GM19324 (cell line): Measurements from ENCODE around the gene DYNC2LI1.
"Not testable (repeated sequence)": the region's sequence is repeated elsewhere in the genome, so short reads cannot be mapped to it uniquely, and the experiment has no call there.

ENCODE experiments used
- ATAC-seq: cut with Tn5 transposase; IDR thresholded peaks from one replicate; pipeline ENCODE4 v1.9.1; 2021; ENCODE audit warnings: mild to moderate bottlenecking, moderate library complexity; ENCODE audit not compliant: unreplicated experiment, low FRiP score

The DYNC2LI1 gene

GRCh38 chr2:43773876-43774613, at the start of gene DYNC2LI1:
Gene DYNC2LI1, plus strand, starts transcription at chr2:43774039. Its CDS starts 100 bp downstream, at chr2:43774139.
- ATAC-seq: peak; percentile 97

GRCh38 chr2:43724728-43725526, 48.9 kb upstream of the DYNC2LI1 start:
- no peak for ATAC-seq

DNA sequence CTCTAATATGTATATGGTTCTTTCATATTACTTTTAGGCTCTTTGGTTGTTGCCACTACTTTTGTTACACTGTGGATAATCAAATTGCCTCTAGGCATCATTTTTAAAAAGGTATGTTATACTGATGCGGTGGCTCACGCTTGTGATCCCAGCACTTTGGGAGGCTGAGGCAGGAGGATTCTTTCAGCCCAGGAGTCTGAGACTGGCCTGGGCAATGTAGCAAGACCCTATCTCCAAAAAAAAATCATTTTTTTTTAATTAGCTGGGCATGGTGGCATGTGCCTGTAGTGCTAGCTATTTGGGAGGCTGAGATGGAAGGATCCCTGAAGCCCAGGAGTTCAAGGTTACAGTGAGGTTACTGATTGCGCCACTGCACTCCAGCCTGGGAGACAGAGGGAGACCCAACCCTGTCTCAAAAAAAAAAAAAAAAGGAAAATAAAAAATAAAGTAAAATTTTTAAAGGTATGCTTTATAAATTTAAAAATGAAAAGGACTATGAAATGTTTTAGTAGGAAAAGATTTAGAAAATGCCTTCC, 48.1 kb upstream of the DYNC2LI1 start:
- no peak for ATAC-seq

- ATAC-seq: not testable (repeated sequence)
Observed at GRCh38 chr2:43726961-43727633, 46.7 kb upstream of the DYNC2LI1 start.

DNA sequence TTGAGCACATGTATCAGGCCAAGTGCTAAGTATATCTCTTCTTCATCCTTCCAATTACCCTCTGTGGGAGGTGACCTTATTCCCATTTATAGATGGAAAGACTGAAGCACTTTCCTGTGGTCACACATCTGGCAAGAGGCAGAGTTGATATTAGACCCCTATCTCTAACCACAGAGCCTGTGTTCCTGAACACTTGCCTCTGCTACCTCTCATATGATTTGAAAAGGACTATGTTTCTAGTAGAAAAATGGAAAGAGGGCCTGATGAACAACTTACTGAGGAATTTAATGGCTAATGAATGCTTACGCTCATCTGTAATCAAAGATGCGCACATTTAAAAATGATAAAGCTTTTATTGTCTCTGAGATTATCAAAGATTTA, 46.2 kb upstream of the DYNC2LI1 start:
- no peak for ATAC-seq

DNA sequence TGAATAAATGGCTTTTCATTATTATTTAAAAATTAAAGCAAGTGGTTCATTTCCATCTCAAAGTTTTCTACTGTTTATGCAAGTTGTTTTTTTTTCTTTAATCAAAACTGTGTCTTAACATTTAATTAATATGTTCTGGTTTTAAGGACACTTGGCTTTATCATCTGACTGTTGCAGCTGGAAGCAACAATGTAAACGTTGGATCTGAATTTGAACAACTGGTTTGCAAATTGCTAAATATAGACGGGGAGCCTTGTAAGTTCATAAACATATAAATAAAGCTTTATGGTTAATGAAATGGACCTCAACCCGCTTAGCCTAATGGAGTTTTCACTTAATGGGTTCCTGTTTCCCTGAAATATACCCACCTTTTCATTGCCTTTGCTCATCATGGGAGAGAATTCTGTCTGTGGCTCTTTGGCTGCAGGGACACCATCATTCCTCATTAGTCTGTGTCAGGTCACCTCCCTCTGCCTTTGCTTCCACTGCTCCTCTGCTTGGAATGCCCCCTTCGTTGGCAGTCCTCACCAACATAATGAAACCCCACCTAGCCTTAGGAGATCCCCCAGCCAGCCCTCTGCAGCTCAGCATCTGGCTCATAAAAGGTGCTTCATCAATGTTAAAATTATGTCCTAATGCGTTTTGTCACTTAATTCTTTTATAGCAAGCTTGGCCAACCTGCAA, 44.2 kb upstream of the DYNC2LI1 start:
- ATAC-seq: no peak

DNA sequence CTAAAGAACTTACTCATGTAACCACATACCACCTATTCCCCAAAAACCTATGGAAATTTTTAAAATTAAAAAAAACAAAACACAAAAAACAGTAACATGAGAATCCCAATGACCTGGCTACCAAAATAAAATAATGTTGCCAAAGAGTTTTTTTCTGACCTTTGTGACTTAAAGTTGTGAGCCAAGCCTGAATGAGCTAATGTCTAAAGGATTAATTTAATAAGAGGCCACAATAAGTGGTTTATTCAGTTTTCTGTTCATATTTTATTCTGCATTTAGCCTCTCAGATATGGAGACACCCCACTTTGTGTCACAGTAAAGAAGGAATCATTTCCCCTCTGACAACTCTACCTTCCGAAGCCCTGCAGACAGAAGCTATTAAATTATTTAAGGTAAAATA, 42.6 kb upstream of the DYNC2LI1 start:
- ATAC-seq: no peak

DNA sequence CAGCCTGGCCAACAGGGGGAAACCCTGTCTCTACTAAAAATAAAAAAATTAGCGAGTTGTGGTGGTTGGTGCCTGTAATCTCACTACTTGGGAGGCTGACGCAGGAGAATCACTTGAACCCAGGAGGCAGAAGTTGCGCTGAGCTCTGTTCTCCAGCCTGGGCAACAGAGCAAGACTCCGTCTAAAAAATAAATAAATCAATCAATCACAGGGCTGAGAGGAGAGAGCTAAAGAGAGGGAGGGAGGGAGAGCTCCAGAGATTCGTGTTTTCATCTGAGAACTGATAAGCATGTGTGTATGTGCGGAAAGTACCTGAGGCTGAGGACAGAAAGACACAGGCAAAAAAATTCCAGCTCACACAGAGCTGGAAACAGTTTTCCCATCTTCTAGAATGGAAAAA, 37.2 kb upstream of the DYNC2LI1 start:
- ATAC-seq: no peak

GRCh38 chr2:43737097-43737854, 36.6 kb upstream of the DYNC2LI1 start:
- ATAC-seq: no peak

DNA sequence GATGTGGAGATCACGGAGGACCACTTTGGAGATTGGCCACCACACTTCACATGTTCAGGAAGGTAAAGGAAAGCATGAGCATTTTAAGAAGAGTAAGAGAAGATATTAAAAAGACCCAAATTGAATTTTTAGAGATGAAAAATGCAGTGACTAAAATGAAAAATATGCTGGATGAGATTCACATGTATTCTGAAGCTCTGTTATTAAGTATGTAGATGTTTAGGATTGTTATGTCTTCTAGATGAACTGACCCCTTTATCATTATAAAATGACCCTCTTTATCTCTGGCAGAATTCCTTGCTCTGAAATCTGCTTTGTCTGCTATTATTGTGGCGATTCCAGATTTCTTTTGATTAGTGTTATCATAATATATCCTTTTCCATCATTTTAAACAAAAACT, 36.0 kb upstream of the DYNC2LI1 start:
- no peak for ATAC-seq

GRCh38 chr2:43738257-43738656, 35.6 kb upstream of the DYNC2LI1 start:
- no peak for ATAC-seq

- ATAC-seq: no peak
Observed at GRCh38 chr2:43743706-43744105, 30.1 kb upstream of the DYNC2LI1 start.

GRCh38 chr2:43745457-43745856, 28.4 kb upstream of the DYNC2LI1 start:
- no peak for ATAC-seq

DNA sequence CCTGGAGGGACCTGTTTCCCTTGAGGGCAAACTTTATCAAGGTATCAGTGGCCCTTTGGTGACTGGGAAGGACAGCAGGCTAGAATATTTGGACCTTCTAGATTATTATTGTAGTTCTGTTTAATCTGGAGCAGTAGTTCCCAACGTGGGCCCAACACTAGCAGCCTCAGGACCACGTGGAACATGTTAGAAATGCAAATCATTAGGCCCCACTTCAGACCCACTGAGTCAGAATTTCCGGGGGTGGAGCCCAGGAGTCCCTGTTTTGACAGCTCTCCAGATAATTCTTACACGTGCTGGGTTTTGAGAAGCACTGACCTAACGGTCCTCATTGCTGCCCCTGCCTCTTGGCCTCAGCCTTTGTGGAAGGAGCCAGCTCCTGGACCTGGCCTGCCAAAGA, 25.5 kb upstream of the DYNC2LI1 start:
- ATAC-seq: no peak

- no peak for ATAC-seq
Observed at GRCh38 chr2:43749583-43749982, 24.3 kb upstream of the DYNC2LI1 start.

DNA sequence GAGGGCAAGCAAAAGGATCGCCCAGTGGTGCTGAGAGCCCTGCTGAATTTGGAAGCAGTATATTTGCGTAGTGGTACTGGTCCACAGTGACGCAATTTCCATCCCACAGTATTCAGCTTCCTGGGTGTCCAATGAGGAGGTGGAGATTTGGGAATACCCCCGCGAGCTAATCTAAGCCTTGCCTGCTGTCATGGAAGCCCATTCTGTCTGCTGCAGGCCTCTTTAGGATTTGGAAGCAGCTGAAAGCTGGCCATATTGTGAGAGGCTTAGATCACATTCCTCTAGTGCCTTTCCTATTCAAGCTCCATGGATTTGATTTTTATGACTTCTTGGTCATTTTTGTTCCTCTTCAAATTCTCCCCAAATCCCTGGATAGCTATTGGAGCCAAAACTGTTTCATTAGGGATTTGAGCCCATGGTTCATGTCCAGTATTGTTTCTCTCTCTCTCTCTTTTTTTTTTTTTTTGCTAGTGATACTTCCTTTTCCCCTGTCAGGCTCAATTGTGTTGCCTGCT, 22.3 kb upstream of the DYNC2LI1 start:
- no peak for ATAC-seq

DNA sequence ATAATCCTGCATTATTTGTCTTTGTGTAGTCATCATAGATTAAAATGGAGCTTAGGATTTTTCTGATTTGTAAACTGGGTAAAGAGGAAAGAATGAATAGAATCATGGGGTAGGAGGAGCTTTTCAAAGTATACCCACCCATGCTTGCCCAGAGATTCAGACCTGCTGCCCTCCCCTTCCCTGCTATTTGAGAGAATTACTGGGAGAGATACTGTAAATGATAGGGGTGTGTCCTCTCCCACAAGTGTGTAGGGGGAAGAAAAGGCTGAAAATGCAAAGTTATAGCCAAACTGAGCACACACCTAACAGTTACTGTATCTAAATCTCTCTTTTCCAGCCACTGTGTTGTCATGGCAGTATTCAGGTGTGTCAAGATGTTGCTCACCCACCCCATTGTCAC, 21.5 kb upstream of the DYNC2LI1 start:
- no peak for ATAC-seq

DNA sequence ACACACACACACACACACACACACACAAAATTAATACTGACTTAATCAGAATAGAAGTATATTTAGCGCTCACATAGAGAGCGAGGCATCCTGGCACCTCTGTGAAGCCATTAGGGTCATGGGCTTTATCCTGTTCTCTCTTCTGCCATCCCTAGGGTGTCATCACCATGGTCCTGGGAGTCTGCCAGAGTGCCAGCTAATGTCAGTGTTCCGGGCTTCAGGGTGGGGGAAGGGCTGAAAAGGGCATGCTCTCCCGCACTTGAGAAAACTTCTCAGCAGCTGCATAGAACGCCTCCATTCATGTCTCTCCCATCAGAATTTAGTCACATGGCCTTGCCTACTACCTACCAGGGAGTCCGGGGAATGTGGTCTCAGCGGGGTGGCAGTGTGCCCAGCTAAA, 19.7 kb upstream of the DYNC2LI1 start:
- ATAC-seq: no peak

- no peak for ATAC-seq
Observed at GRCh38 chr2:43758739-43759138, 15.1 kb upstream of the DYNC2LI1 start.

DNA sequence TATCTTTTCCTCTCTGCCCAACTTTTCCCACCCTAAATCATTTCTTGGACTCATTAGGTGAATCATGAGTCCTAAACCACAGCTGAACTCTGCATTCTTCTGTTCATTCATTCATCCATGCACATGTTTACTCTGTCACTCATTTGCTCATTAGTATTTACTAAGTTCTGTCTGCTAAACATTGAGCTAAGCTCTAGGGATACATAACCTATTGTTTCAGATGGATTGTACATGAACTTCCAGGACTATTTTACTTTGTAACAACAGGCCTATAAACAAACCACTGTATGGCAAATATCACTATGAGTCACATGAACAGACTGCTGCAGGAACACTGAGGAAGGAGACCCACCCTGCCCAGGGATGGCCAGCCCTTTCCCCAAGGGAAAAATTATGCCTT, 14.6 kb upstream of the DYNC2LI1 start:
- no peak for ATAC-seq
